Activated T-helper 1 cell treated with Interleukin-2 at 50 U/mL for 16 hours (primary cell): ENCODE data around the gene TRABD2B.

Experiments
- DNase-seq: peaks from one replicate; pipeline ENCODE4 v3.0.0-alpha.2; 2020; ENCODE audit warnings: low read depth

The TRABD2B gene

DNA sequence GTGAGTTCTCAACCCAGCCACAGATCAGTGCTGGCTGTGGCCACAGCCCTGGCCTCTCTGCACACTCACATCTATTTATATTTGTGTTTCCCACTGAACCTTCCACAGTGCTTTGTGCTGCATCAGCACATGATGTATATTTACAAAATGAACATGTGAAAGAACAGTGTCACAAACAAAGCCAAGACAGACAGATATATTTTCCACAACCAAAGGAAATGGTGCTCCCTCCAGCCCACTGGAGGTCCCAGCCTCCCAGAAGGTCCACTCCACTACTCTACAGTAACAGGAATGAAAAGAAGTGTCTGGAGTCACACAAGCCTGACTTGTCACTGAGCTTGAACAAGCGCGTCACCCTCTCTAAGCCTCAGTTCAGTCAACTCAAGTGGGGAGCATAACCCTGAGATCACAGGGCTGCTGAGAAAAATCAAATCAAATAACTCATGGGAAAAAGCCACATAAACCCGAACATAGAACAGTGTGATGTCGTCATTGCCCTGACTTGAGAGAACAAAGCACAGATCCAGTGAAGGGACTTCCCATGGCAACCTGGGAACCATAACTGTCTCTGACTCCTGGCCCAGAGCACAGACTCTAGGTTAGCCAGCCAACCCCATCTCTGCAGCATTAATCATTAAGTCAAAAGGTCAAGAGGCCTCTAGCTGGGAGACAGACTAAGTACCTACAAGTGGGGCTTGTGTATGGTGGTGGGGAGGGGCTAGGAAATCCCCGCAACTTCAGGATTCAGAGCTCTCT lies 121.2 kb downstream of the TRABD2B start:
- DNase-seq: no peak

DNA sequence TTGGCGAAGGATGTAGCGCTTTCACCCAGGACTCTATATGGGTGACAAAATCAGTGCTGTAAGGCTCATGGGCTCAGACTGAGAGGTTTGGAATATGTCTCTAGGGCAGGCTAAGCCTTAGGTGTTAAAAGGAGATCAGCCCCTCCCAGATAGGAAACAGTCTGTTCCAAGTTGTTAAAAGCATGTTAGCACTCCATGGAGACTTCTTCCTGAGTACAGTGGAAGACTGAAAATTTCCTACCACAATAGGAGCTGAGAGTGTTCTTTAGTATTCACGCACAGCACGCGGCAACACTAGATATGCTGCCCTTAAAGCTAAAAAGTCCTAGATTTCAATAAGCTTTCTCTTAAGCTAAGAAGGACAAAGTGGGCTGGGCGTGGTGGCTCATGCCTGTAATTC lies 122.1 kb downstream of the TRABD2B start:
- DNase-seq: no peak

DNA sequence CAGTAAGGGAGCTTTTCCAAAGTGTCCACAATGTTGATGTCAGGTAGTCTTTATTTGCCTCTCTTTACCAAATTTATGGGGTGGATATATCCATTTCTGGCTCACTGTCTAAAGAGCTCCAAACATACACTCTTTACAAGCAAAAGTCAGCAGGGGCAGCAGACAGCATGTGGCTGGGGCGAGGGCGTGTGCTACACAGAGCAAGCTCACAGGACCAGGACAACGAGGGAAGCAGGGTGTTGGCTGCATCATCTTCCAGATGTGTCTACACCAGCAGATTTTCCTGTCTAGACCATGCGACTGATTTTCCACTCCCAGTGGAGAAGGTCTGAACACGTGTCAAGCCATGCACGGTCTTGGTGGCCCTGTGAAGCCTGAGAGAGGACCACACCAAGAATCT lies 123.8 kb downstream of the TRABD2B start:
- no peak for DNase-seq

DNA sequence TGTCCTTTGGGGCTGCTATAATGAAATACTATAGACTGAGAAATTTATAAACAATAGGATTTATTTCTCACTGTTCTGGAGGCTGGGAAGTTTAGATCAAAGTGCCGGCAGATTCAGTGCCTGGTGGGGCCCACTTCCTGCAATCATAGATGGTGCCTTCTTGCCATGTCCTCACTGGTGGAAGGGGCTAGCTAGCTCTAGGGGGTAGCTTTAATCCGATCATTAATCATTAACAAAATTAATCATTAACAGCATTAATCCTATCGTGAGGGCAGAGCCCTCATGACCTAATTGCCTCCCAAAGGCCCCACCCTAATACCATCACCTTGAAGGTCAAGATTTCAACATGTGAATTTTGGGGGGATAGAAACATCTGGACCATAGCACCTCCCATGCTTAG lies 124.3 kb downstream of the TRABD2B start:
- DNase-seq: no peak

DNA sequence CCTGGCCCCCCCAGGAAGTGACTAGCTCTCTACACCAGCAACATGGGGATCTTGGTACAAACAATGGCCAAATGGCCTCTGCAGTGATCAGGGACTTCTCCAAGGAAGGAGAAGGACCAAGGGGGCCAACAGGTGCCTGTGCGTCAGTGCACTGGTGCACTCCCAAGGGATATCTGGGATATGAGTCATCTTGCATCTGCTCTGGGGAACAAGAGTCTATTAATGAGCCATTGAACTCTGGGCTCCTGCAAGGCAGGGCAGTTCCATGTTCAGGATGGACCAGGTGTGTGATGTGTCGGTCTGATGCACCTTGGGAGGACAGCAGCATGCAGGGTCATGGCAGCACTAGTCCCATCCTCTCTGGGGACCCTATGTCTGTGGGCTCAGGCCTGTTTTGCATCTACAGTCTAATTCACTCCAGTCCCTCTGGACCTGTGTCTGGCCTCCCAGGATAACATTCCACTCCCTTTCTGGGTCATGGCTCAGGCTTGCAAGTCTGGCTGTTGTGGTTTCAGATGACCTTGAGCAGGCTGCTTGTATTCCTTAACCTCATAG lies 125.3 kb downstream of the TRABD2B start:
- DNase-seq: no peak

DNA sequence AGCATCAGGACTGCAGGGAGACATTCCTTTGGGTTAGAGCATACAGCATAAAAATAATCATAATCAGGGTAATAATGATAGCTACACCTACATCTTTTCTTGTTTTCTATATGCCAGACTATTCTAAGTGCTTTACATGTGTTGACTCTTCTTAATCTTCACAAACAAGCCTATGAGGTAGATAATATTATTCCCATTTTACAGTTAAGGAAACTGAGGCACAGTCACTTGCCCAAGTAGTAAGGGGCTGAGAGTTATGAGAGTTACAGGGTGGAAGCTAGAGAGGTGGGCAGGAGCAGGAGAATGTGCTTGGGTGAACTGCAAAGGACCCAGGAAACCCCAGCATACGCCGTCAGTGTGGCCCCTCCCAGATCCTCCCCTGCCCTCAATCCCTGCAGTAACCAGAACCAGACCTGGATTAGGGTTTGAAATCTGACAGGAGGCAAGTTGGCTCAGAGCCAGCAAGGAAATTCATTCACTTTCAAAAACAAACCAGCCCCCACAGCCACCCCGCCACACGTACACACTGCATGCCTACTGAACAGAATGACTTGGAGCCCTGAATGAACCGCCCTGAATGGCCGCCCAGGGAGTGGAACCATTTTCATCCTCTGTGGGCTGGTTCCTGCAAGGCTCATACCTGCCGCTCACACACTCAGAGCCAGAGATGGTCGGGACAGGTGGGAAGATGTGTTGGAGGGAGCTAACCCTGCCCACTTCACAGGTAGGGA lies 126.1 kb downstream of the TRABD2B start:
- DNase-seq: no peak

DNA sequence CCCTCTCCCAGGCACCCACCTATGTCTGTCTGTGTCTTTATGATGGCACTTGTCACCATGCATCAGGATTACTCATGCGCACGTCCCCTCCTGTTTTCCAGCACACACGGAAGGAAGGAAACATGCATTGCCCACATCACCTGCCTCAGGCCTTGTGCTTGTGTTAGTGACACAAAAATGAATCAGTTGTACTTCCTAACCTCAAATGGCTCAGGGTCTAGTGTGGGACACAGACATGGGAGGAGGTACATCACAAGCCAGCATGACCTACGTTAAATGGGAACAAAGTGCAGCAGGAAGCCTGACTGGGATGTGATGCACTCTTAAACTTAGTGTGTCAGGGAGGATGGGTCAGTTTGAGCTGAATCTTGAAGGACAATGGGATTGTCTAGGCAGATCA lies 126.7 kb downstream of the TRABD2B start:
- no peak for DNase-seq

DNA sequence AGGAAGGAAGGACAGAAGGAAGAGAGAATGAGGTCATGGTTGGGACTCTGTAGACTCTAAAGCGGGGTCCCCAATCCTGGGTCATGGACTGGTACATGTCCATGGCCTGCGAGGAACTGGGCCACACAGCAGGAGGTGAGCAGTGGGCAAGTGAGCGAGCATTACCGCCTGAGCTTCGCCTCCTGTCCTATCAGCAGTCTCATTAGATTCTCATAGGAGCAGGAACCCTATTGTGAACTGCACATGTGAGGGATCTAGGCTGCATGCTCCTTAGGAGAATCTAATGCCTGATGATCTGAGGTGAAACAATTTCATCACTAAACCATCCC lies 128.9 kb downstream of the TRABD2B start:
- DNase-seq: no peak

DNA sequence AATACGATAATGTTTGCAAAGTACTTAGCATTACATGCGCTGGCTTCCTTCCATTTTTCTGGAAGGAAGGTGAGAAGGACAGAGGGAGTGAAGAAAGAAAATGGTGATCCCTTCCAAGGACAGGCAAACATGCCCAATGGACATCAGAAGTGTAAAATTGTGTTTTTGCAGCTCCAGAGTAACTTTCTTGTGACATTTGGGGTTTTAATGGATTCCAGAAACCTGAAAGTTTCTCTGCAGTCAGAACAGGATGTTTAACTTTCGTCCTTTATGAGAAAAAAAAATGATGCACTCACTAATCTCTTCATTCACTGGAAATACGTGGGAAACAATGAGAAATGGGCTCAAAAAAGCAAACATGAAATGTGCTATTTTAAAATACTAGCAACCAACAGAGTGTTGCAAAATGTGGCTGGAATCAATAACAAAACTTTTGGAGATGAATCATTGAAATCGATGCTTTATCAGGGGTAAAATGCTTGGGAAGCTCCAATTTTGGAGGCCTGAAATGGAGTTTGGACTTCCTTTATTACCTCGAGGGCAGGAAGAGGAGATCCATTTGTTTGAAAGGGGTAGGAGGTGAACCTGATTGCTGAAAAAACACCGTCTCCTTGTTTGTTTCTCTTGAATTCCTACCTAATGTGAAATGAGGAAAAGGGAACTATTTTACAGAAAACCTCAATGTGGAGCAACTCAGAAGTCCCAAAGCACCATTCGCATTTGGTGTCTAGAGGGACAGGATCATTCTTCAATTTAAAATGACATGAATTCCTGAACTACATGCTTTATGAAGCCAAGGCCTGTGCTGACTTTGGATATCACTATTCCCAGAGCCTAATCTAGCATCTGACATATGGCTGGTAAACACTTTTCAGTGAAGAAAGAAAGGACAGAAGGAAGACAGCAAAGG lies 129.5 kb downstream of the TRABD2B start:
- DNase-seq: no peak

DNA sequence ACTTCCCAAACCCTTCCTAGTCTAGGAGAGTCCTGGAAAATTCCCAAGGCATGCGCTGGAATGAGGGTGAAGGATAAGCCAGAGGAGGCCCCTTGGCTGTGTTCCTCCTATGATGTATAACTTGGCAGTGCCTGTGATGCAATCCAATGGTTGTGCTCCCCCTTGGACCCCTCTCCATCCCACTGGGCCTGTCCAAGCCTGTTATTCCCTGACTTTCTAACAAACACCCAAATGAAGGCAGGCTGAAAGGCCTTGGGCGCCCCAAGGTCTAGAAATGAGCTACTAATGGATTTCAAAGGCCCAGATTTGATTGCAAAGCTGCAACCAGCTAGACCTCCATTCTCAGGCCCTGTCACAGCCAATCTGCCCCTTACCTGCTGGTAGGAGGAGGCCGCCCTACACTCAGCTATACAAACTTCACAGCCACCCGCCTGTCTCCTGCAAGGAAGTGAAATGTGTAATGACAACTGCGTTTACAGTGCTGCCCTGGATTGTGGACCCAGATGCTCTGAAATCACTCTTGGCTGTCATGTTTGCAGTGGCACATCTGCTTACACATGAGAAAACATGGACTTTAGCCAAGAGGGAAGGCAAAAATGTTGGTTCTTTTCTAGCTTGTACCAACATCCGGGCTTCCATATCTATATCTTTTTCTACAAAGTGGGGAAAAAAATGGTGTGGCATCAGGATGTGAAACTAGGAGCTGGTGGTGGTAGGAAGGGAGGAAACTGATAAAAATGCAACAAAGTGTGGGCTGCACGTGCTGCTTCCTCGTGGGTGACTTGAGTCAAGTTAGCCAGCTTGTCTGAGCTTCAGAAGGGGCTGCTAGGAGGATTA lies 130.4 kb downstream of the TRABD2B start:
- DNase-seq: no peak

DNA sequence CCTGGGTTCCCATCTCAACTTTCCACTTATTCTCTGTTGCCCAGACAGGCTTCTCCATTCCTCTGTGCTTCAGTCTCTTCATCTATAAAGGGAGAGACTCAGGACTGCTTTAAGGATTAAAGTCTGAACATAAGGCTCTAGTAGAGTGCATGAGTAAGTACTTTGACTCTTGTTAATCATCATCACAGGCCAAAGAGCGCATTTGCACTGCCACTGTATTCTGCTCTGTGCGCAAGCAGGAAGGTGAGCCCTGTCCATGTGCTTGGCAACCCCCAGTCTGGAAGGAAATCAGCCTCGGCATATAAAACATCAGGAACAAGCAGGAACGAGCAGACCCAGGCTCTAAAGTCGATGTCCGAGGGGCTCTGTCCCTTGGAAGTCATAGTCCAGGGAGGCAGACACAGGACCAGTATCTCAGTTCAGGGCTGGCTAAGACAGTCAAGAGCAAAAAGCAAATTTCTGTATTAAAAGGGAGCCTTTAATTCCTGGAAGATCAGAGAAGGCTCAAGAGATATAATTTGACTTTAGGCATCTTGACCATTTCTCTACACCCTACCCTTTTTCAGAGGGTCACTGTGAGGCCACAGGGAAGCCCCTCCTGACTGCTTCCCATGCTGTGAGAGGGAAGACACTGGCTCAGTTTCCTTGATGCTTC lies 131.2 kb downstream of the TRABD2B start:
- no peak for DNase-seq

DNA sequence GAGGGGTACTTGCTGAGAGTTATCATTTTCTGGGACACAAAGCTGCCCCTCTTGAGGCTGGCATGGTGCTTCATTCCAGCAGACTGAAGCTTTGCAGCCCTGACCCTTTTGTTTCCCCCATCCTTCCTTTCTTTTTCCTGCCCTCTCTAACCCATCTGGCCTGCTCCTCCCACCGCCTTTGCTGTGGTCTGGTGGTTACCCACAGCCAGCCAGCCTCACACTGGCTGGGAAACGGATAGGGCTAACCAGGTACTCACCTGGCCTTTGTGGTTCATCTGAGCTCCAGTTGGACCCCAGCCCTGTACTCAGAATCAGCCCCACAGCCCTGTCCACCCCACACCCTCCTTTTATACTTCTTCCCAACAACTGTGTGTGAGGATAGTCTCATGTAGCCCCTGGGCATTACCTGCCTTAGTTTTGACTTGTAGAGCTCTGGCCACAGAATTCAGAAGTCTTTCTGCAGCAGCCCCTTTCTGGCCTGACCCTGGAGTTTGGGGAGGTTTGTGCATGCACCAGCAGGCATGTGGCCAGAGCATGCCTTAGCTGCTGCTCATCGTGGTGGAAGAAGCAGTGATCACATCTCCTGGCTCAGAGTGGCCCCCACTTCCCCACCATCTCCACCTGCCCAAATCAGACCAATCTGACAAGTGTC lies 138.0 kb downstream of the TRABD2B start:
- DNase-seq: no peak

DNA sequence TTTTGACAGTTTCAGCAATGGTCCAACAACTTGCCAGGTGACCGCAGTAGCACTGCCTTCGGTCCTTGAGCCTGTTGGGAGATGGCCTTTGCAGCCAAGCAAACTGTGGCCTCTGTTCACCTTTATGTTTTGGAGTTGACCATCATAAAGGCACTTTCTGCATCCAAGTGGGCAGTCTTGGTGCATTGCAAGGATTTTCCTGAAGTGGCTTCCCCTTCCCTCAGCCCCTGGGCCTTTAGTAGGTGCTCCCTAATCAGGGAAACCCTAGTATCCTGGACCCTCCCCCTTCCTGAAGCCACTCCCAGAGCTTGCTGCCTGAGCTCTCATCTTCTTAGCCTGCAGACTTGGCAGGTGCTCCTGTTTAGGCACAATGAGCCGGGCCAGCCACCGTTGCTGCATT lies 140.2 kb downstream of the TRABD2B start:
- DNase-seq: no peak

DNA sequence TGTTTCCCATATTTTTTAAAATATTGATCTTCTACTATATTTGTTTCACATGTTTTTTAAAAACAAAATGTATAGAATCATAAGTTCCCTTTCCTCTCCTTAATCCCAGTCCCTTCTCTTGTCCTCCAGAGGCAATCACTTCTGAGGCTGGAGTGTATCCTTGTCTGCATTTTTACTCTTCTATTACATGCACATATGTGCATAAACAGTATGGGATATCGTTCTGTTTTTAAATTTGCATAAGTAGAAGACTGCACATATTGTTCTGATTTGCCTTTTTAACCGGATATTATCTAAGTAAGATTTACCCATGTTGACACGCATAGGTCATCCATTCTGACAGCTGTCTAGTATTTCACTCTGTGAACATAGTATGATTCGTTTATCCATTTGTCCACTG lies 142.0 kb downstream of the TRABD2B start:
- no peak for DNase-seq

DNA sequence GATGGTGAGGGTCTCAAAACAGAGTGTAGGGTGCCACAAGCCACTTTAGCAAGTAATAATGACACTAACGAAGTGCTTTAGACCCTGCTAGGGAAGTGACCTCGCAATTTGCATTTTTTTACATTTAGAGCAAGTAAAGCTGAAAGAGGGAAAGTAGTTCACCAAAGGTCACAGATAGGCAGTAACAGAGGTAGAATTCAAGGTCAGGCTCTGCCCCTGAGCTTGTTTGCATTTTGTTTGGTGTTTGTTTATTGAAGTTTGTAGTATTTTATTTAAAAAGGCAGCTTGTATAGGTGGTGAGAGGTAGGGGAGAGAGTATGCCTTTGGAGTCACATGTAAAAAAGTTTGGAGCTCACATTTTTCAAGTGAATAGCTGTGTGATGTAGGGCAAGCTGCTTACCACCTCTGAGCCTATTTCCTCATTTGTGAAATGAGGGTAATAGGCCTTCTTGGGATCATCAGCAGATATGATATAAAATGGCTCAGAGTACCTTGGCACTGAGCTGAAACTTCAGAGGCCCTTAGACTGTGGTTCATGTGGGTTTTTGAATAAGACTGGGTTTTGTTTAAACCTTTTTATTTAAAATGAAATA lies 142.5 kb downstream of the TRABD2B start:
- no peak for DNase-seq

DNA sequence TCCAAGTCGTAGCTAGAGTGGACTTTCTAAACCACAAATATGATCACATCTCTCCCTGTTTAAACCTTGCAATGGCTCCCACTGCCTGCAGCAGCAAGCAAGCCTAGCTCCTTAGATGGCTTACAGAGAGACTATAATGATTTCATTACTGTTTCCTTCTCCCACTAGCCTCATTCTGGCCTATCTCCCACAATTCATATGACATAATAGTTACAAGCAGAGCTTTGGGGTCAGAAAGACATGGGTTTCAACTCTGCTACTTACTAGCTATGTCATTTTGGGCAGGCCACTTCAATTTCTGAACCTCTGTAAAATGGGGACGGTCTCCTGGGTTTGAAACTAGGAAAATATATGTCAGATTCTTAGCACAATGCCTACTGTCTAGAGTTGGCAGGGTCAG lies 143.3 kb downstream of the TRABD2B start:
- no peak for DNase-seq

DNA sequence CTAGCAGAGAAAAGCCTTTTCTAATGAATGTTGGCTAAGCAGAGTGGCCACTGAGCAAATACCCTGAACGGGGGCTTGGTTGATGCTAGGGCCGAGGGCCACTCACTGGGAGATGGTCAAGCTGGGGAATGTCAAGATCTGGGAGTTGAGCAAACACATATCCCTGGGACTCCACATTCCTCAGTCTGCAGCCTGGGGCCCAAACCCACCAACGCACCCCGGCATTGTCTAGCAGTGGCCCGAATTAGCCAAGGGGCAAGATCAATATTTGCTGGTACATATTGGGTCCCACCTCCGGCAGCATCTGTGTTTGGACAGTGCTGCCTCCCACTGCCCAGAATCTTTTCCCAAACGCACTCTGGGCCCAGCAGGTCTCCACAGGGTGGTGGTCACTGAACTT lies 144.1 kb downstream of the TRABD2B start:
- DNase-seq: no peak

DNA sequence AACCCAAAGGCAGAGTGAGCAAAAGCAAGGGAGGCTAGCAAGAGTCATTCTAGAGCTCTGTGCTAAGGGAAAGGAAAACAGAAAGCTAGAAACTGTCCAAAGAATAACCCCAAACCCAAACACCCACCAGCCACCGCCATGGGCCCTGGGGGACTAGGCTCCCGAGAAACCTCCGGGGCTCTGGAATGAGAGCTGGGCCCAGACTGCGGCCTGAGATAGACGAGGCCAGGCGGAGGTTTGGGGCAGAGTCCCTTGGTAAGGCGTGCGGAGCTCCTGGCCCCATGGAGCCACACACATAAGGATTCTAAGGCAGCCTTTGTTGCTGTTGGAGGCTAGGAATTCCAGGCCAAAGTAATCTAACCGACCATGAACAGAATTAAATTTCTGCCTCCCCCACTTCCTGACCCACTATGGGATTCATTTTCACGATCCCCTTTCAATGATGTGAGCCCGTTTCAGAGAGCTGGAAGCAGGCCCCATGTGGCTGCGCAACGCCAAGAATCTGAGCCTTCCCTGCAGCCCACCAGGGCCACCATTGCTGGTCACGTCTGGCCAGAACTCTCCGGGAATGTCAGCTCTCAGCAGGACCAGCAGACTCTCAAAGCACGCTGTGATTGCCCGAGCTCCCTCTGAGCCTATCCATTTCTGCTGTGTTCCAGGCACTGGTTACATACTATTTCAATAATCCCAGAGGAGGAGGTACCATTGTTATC lies 145.0 kb downstream of the TRABD2B start:
- DNase-seq: no peak

DNA sequence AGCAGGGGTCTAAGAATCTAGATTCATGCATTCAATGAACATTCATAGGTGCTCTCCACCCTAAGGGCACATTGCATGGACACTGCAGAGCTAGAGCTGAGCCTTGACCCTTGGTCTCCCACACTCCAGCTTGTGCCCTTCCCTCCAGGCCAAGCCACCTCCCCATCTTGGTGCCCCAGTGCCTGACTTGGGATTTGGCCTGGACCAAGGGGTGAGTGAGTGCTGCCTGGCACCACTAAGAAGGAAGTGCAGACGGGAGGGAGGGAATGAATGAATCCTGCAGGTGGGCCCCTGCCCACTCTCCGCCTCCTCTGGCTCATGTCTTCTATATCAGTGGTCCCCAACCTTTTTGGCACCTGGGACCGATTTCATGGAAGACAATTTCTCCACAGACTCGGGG lies 146.7 kb downstream of the TRABD2B start:
- no peak for DNase-seq
